Measurements from ENCODE around the gene ENOX2.

The ENOX2 gene

DNA sequence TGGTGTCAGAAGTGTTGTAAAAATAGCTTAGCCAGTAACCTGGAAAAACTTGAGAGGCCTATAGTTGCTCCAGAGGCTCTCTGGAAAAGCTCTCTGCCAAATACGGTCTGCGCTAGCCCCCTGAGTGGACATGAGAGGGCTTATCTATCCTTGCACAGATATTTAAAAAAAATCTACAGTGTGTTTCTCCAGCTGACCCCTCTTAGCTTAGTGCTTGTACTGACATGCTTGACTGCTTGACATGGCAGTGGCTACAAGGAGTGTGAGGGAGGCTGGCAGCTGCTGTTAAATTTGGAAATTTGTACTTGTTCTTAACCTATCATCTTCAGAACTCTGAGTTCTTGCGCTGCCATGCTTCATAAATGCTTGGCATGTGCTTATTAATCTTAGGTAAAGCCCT is 272.0 kb downstream of the ENOX2 start:
- DNase-seq (ENCODE audit: low read depth, low spot score), result no peak

DNA sequence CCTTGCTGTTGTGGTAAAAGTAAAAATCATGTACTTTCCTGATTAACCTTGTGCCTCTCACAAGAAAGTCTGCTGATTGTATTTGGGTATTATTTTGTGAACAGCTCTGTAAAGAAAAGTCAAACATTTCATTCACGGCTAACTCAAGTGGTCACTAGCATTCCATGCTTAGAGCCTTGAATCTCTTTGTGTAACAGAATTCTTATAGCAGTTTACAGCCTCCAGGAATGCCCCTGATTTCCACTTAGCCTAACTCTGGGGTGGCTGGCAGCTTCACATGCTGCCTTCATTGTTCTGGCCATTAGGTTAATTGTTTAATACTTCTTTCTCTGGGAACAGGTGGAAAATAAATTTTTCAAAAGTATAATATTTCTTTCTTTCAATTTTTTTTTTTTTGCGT is 274.5 kb downstream of the ENOX2 start:
- no peak for DNase-seq (ENCODE audit: low read depth, low spot score)

DNA sequence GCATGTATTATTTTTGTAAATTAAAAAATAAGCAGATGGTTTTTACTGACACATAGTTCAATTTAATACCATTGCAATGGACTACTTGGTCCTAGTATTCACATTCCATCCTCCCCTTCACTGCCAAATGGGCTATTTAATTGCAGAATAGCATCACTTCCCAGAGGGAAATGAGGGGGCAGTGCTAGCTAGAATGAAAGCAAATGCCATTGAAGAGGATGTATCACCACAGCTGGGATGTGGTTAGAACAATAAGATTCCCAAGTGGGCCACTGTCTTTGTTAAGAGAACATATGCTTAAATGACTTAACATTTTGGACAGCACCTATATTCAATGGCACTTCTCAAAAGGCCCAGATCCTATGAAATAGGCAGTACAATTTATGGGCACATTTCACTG is 276.5 kb downstream of the ENOX2 start:
- no peak for DNase-seq (ENCODE audit: low read depth, low spot score)

DNA sequence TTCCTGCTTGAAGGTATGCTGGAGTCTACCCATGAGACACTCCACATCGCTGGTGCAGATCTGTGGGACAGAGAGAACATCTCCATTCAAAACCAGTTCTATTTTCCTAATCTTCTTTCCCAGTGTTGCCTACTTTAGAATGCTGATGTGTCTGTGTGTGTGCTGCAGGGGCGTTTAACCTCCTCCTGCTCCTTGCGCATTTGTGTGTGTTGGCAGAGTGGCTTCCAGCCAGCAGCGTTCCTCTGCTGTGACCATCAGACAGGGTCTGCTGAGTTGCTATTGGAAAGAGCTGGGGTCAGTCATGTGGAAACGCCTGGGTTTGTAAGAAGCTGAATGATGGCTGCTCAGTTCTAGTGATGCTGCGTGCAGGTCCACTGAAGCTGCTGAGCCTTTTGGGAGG is 277.6 kb downstream of the ENOX2 start:
- no peak for DNase-seq (ENCODE audit: low read depth, low spot score)

DNA sequence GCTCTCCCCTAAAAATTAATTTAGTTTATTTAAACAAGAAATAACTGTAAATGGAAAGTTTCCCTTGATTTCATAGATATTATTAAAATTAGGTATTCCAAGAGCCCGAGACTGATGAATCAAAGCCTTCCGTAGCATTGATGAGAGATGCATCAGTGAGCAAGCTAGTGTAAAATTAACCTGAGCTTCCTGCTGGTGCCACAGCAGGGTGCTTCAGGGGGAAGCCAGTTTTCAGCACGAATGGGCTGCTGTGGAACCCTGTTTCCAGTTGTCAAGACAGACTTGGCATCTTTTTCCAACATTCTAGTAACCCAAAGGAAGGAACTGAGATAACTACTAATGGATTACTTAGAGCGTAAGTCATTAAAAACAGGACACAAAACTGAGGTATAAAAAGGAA is 279.5 kb downstream of the ENOX2 start:
- no peak for DNase-seq (ENCODE audit: low read depth, low spot score)

DNA sequence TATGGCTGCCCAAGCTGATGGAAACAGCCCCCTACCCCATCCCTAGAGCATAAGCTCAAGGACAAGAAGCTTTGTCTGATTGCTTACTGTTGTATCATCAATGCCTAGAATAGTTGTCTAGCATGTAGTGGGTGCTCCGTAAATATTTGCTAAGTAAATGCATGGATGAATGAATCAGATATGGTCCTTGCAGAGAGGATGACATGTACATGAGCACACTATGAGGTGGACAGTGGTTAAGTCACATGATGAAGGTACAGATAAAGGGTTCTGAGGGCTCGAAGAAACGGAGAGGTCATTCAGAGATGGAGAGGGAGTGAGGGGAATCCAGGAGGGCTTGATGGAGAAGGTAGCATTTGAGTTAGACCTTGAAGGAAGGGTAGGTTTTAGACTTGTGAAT is 287.1 kb downstream of the ENOX2 start:
- no peak for DNase-seq (ENCODE audit: low read depth, low spot score)

DNA sequence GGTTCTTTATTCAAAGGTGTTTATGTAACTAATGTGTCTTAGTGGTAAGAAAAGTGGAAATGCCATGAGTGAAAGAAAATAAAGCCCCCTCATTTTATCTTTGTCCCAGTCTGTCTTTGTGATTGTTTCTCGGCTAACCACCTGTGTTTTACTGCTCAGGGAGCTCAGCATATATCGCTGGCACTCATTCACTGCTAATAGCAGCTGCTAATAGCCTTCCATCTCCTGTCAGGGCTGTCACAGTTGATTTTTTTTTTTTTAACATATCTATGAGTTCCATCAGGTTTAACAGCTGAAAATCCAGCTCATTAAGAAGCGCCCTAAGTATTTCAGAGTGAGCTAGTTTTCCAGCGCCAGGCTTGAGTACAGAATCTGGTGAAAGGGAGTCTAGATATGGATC is 295.6 kb downstream of the ENOX2 start:
- no peak for DNase-seq (ENCODE audit: low read depth, low spot score)

DNA sequence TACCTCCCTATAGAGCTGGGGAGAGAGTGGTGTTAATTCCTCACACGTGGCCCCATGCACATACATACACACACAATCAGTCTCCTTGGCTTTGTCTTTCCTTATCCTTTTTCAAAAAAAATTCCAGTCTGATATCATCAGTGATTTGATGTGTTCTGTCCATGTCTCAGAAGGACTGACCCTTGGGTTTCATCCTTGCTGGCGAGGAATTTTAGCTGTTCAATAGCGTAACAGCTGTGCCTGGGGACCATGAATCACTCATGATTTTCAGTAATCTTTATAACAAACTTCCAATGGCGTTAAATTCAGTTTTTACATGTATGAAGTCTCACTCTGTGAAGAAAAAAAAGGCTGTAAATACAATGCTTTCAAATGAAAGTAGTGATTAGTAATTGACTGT is 296.6 kb downstream of the ENOX2 start:
- no peak for DNase-seq (ENCODE audit: low read depth, low spot score)

DNA sequence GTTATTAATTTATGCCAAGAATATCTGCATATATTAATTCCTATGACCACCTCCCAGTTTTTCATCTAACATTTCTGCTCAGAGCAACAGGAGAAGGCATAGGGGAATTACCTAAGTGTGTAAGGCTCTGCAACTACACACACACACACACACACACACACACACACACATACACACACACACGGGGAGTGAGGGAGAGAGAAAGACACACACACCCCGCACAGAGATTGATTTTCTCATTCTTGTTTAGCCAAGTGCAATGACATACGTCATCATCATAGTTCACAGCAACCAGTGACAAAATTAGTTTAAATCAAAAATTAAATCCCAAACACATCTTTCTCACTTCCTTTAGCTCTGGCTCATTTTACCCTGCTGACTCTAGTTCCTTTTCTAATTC is 298.1 kb downstream of the ENOX2 start:
- no peak for DNase-seq (ENCODE audit: low read depth, low spot score)

DNA sequence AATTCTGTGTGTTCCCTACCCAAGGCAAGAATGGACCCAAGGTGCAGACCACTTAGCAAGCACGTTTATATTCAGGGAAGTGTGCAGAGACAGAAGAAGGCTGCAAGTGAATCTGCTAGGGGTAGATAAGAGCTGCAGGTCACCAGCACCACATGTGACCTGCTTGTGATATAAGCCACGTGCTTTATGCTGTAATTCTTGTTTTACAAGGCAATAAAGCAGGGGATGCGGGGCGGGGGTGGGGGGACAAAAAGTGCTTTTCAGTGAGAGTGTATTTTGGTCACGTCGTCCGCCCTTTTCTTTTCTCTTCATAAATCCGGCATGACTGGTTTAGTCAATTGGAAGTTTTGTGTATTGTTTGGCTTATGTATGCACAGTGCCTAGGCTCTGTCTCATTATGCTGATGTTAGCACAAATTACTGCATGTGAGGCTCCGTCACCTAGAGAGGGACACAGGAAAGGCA is 308.5 kb downstream of the ENOX2 start:
- DNase-seq (ENCODE audit: low read depth, low spot score), result no peak

DNA sequence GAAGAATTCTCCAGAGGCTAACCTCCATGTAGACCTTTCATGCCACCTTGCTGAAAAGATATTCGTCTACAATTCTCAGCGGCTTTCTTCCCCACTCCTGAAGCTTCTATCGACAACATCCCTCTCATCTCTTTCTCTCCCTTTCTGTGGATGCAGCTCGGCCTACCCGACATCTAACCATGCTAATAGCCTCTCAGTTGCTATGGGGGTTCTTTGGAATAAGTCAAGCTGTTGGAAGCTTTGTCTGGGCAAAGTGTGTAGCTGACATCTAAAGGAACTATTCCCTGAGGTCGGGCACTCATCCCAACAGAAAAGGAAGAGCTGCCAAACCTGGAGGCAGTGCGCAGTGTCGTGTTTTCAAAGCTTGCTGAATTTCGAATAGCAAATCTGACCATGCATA is 309.1 kb downstream of the ENOX2 start:
- DNase-seq (ENCODE audit: low read depth, low spot score), result no peak

DNA sequence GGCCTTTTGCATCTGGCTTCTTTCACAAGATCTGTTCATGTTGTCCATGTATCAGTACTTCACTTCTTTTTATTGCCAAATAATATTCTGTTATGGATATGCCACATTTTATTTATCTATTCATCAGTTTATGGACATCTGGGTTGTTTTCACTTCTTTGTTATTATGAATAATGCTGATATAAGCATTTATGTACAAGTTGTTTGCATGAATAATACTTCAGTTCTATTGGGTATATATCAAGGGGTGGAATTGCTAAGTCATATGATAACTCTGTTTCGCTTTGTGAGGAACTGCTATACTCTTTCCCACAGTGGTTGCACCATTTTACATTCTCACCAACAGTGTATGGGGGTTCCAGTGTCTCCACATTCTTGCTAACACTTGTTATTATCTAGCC is 310.8 kb downstream of the ENOX2 start:
- no peak for DNase-seq (ENCODE audit: low read depth, low spot score)

DNA sequence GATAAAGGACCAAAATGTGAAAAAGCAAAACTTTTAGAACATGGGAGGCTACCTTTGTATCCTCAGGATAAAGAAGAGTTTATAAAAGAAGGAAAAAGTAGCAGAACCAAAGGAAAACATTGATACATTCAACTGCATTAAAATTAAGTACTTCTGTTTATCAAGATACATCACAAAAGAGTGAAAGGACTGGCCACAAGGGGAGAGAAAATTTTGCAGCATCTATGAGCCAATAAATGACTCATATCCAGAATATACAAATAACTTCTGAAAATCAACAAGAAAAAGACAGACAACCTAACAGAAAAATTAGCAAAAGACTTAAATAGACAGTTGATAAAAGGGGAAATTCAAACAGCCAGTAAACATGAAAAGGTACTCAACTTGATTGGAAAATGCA is 324.1 kb downstream of the ENOX2 start:
- no peak for DNase-seq (ENCODE audit: low read depth, low spot score)

DNA sequence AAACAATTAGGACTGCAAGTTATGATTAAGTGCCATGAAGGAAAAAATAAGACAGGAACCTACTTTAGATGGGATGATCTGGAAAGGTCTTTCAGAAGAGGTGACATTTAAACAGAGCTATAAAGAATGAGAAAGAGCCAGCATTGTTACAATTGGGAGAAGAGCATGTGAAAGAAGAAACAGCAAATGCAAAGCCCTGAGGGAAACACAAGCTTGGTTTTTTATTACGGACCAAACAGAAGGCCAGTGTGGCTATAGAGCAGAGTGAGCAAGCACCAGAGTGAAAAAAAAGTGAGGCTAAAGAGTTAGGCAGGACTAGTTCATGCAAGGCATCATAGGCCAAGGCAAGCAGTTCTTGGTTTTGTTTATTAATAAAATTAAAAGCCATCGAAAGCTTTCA is 325.6 kb downstream of the ENOX2 start:
- DNase-seq (ENCODE audit: low read depth, low spot score), result no peak

DNA sequence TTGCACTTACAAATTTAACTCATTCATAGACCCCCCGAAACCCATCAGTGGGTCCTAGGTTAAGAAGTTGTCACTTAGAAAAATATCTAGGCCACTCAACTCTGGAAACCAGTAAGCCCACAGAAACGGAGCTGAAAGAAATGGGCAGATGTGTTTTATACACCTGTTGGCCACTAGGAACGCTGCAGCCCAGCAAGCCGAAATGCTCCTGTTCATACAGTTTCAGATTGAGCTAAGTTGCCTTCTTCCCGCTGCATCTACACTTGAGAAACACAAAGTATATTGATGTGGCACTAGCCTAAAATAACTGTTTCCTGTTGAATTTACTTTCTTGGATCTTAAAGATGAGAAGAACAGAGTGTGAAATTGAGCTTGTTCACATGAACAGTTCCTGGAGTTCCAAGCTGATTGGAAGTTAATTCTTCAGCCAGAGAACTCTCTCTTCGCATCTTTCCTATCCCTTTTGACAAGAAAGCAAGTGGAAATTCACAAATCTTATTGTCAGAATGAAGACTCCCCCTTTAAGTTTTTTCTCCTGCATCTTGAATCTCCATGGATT is 327.1 kb downstream of the ENOX2 start:
- DNase-seq (ENCODE audit: low read depth, low spot score), result no peak

All from brain pericyte (primary cell).